ENCODE results near the gene CCDC186.
"Not testable (repeated sequence)": the region's sequence is repeated elsewhere in the genome, so short reads cannot be mapped to it uniquely, and the experiment has no call there.

Gene CCDC186

DNA sequence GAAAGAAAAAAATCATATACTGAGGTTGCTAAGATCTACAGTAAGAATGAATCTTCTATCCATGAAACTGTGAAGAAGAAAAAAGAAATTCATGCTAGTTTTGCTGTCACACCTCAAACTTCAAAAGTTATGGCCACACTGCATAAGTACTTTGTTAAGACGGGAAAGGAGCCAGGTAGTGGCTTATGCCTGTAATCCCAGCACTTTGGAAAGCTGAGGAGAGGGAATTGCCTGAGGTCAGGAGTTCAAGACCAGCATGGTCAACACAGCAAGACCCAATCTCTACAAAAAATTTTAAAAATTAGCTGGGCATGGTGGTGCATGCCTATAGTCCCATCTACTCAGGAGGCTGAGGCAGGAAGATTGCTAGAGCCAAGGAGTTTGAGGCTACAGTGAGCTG is 22.1 kb downstream of the CCDC186 start:
- DNase-seq (ENCODE audit: low read depth), result no peak
- no peak overlapping the region for H3K4me3 ChIP-seq (ENCODE audit: low read depth, low read length)
- in situ Hi-C loops (cut with HindIII; ENCODE audit: low sequenced_read_pairs), result no loop called here
- TF ChIP-seq, protein P1, sequence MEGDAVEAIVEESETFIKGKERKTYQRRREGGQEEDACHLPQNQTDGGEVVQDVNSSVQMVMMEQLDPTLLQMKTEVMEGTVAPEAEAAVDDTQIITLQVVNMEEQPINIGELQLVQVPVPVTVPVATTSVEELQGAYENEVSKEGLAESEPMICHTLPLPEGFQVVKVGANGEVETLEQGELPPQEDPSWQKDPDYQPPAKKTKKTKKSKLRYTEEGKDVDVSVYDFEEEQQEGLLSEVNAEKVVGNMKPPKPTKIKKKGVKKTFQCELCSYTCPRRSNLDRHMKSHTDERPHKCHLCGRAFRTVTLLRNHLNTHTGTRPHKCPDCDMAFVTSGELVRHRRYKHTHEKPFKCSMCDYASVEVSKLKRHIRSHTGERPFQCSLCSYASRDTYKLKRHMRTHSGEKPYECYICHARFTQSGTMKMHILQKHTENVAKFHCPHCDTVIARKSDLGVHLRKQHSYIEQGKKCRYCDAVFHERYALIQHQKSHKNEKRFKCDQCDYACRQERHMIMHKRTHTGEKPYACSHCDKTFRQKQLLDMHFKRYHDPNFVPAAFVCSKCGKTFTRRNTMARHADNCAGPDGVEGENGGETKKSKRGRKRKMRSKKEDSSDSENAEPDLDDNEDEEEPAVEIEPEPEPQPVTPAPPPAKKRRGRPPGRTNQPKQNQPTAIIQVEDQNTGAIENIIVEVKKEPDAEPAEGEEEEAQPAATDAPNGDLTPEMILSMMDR (IDR thresholded peaks at IDR 0.05; ENCODE audit: low read depth, low read length, missing control alignments), result no peak

DNA sequence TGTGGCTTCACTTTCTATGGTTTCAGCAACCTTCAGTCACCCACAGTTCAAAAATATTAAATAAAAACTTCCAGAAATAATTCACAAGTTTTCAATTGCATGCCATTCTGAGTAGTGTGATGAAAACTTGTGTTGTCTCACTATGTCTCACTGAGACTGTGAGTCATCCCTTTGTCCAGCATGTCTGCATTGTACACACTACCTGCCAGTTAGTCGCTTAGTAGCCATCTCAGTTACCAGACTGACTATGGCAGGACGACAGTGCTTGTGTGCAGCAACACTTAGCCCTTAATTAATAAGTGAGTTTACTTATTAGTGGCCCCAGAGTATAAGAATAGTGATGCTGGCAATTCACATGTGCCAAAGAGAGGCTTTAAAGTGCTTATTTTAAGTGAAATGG is 22.5 kb downstream of the CCDC186 start:
- in situ Hi-C loops (cut with HindIII; ENCODE audit: low sequenced_read_pairs), result no loop called here

DNA sequence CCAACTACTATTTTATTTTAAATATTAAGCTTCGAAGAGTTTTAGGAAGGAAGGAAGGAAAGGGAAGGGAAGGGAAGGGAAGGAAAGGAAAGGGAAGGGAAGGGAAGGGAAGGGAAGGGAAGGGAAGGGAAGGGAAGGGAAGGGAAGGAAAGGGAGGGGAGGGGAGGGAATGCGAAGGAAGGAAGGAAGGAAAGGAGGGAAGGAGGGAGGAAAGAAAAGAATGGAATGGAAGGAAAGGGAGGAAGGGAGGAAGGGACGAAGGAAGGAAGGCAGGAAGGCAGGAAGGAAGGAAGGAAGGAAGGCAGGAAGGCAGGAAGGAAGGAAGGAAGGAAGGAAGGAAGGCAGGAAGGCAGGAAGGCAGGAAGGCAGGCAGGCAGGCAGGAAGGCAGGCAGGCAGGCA is 24.5 kb downstream of the CCDC186 start:
- DNase-seq (ENCODE audit: low read depth); H3K4me3 ChIP-seq (ENCODE audit: low read depth, low read length); in situ Hi-C loops (cut with HindIII; ENCODE audit: low sequenced_read_pairs): not testable (repeated sequence)

More for the DNA sequence above, 22.5 kb downstream of the CCDC186 start:
- TF ChIP-seq, protein P1 (IDR thresholded peaks at IDR 0.05; ENCODE audit: low read depth, low read length, missing control alignments), result no peak
- DNase-seq (ENCODE audit: low read depth), result peak; percentile 53
- H3K4me3 ChIP-seq (ENCODE audit: low read depth, low read length), result no peak overlapping the region

DNA sequence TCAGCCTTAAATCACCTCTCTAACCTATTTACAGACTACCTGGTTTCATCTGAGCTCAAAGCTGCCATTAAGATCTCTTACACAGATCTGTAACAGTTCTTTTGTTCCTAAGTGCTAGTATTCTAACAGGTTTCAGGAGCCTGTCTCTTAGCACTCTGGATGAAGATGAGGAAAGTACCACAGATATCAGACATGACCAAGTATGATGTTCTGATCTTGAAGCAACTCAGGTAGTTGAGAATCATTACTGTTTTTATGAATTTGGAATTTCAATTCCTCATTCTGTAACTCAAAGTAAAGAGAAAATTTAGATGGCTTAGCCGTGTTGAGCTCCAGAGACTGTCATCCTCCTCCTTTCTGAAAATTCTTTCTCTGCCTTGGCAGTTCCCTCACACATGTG is 30.8 kb downstream of the CCDC186 start:
- DNase-seq (ENCODE audit: low read depth), result no peak
- TF ChIP-seq, protein P1 (IDR thresholded peaks at IDR 0.05; ENCODE audit: low read depth, low read length, missing control alignments), result no peak

DNA sequence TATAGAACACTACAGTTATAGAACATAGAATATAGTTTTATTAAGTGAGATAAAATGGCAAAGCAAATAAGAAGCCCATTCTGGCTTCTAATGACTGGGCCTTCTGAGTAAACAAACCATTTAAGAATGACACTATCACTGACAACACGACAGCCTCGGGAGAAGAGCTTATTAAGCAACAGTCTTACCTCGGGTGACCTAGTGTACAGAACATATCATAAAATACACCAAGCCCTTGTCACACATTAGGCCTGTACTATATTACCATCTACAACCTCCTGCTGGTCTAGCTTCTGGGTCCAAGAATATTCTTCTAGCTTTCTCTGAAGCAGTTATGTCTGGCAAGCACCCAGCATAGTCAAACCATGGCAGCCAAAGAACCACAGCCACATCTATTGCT is 32.0 kb downstream of the CCDC186 start:
- DNase-seq (ENCODE audit: low read depth), result no peak
- in situ Hi-C loops (cut with HindIII; ENCODE audit: low sequenced_read_pairs), result no loop called here
- H3K4me3 ChIP-seq (ENCODE audit: low read depth, low read length), result no peak overlapping the region
- TF ChIP-seq, protein P1 (IDR thresholded peaks at IDR 0.05; ENCODE audit: low read depth, low read length, missing control alignments), result no peak

More for the DNA sequence above, 30.8 kb downstream of the CCDC186 start:
- H3K4me3 ChIP-seq (ENCODE audit: low read depth, low read length), result no peak overlapping the region
- in situ Hi-C loops (cut with HindIII; ENCODE audit: low sequenced_read_pairs), result no loop called here

DNA sequence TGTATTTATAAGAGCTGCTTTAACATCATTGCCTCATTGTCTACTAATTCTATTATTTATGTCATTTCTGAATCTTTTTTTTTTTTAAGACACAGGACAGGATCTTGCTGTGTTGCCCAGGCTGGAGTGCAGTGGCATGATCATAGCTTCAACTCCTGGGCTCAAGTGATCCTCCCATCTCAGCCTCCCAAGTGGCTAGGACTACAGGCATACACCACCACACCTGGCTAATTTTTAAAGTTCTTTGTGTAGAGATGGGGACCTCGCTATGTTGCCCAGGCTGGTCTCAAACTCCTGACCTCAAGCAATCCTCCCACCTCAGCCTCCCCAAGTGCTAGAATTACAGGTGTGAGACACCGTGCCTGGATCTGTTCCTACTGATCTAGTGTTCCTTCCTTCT is 33.2 kb downstream of the CCDC186 start:
- in situ Hi-C loops (cut with HindIII; ENCODE audit: low sequenced_read_pairs); H3K4me3 ChIP-seq (ENCODE audit: low read depth, low read length); DNase-seq (ENCODE audit: low read depth): not testable (repeated sequence)

DNA sequence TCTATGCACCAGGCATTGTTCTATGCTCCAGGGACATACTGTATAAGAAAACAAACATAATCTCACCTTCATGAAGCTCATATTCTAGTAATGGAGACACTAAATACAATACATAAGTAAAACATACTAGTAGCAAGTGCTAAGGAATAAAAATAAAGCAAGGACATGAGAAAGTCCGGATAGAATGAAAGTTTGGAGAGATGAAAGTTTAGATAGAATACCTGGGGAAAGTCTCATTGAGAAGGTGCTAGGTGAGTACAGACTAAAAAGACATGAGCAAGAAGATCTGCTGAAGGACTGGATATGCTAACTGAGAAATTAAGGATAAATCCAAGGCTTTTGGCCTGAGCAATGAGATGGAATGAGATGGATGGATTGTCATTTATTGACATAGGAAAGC is 34.0 kb downstream of the CCDC186 start:
- DNase-seq (ENCODE audit: low read depth), result no peak
- in situ Hi-C loops (cut with HindIII; ENCODE audit: low sequenced_read_pairs), result no loop called here
- H3K4me3 ChIP-seq (ENCODE audit: low read depth, low read length), result no peak overlapping the region
- TF ChIP-seq, protein P1 (IDR thresholded peaks at IDR 0.05; ENCODE audit: low read depth, low read length, missing control alignments), result no peak

DNA sequence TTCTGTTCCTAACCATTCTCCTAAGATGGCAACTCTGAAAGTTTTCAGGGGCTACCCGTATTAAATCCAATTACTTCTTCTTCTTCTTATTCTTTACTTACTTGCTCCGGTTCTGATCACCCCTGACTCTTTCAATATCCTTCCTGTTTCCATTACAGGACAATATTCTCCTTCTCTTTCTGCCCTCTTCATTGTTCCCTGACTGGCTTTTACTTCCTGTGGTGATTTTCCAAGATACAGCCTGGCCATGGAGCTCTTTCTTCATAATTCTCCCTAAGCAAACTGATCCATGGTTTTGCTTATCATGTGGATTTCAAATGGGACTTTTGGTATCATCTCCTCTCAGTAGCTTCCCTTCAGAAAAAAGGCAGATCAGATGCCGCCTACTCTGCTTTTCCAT is 35.4 kb downstream of the CCDC186 start:
- in situ Hi-C loops (cut with HindIII; ENCODE audit: low sequenced_read_pairs), result no loop called here
- DNase-seq (ENCODE audit: low read depth), result no peak
- TF ChIP-seq, protein P1 (IDR thresholded peaks at IDR 0.05; ENCODE audit: low read depth, low read length, missing control alignments), result no peak
- no peak overlapping the region for H3K4me3 ChIP-seq (ENCODE audit: low read depth, low read length)

Measured in astrocyte of the cerebellum (primary cell).